ENCODE results near the gene TRIM67.
"Not testable (repeated sequence)": the region's sequence is repeated elsewhere in the genome, so short reads cannot be mapped to it uniquely, and the experiment has no call there.

Gene TRIM67

GRCh38 chr1:231153726-231154125 is 8.1 kb upstream of the TRIM67 start:
- in situ Hi-C loops (cut with MboI; ENCODE audit: low pct_unique_long_range_greater_than_20kb, low sequenced_read_pairs), result no loop called here
- DNase-seq, result no peak

- DNase-seq, result no peak
- in situ Hi-C loops (cut with MboI; ENCODE audit: low pct_unique_long_range_greater_than_20kb, low sequenced_read_pairs), result no loop called here
Observed at GRCh38 chr1:231155808-231156207, 6.0 kb upstream of the TRIM67 start.

- no peak for DNase-seq
- in situ Hi-C loops (cut with MboI; ENCODE audit: low pct_unique_long_range_greater_than_20kb, low sequenced_read_pairs), result no loop called here
Observed at GRCh38 chr1:231157311-231157710, 4.5 kb upstream of the TRIM67 start.

GRCh38 chr1:231158141-231158540 is 3.7 kb upstream of the TRIM67 start:
- in situ Hi-C loops (cut with MboI; ENCODE audit: low pct_unique_long_range_greater_than_20kb, low sequenced_read_pairs); DNase-seq: not testable (repeated sequence)

GRCh38 chr1:231159202-231159962 is 2.5 kb upstream of the TRIM67 start:
- DNase-seq, result no peak
- in situ Hi-C loops (cut with MboI; ENCODE audit: low pct_unique_long_range_greater_than_20kb, low sequenced_read_pairs), result no loop called here

- peak; percentile 8 for DNase-seq
- in situ Hi-C loops (cut with MboI; ENCODE audit: low pct_unique_long_range_greater_than_20kb, low sequenced_read_pairs), result no loop called here
Observed at GRCh38 chr1:231159963-231160761, 1.7 kb upstream of the TRIM67 start.

- DNase-seq, result no peak
- in situ Hi-C loops (cut with MboI; ENCODE audit: low pct_unique_long_range_greater_than_20kb, low sequenced_read_pairs), result no loop called here
Observed at GRCh38 chr1:231160895-231161666, 777 bp upstream of the TRIM67 start.

GRCh38 chr1:231162297-231162969 is 575 bp downstream of the TRIM67 start:
- peak; percentile 51 for DNase-seq
- in situ Hi-C loops (cut with MboI; ENCODE audit: low pct_unique_long_range_greater_than_20kb, low sequenced_read_pairs), result no loop called here

- in situ Hi-C loops (cut with MboI; ENCODE audit: low pct_unique_long_range_greater_than_20kb, low sequenced_read_pairs), result no loop called here
- no peak for DNase-seq
Observed at GRCh38 chr1:231162970-231163829, 1.3 kb downstream of the TRIM67 start.

- in situ Hi-C loops (cut with MboI; ENCODE audit: low pct_unique_long_range_greater_than_20kb, low sequenced_read_pairs), result no loop called here
- no peak for DNase-seq
Observed at GRCh38 chr1:231163830-231164427, 2.1 kb downstream of the TRIM67 start.

- in situ Hi-C loops (cut with MboI; ENCODE audit: low pct_unique_long_range_greater_than_20kb, low sequenced_read_pairs), result no loop called here
- no peak for DNase-seq
Observed at GRCh38 chr1:231165371-231165770, 3.5 kb downstream of the TRIM67 start.

GRCh38 chr1:231166398-231166797 is 4.5 kb downstream of the TRIM67 start:
- in situ Hi-C loops (cut with MboI; ENCODE audit: low pct_unique_long_range_greater_than_20kb, low sequenced_read_pairs), result no loop called here
- no peak for DNase-seq

GRCh38 chr1:231170875-231171274 is 9.0 kb downstream of the TRIM67 start:
- in situ Hi-C loops (cut with MboI; ENCODE audit: low pct_unique_long_range_greater_than_20kb, low sequenced_read_pairs), result no loop called here
- DNase-seq, result no peak

- no peak for DNase-seq
- in situ Hi-C loops (cut with MboI; ENCODE audit: low pct_unique_long_range_greater_than_20kb, low sequenced_read_pairs), result no loop called here
Observed at GRCh38 chr1:231171623-231172197, 9.9 kb downstream of the TRIM67 start.

GRCh38 chr1:231172411-231172810 is 10.6 kb downstream of the TRIM67 start:
- no peak for DNase-seq
- in situ Hi-C loops (cut with MboI; ENCODE audit: low pct_unique_long_range_greater_than_20kb, low sequenced_read_pairs), result no loop called here

GRCh38 chr1:231176421-231176820 is 14.6 kb downstream of the TRIM67 start:
- in situ Hi-C loops (cut with MboI; ENCODE audit: low pct_unique_long_range_greater_than_20kb, low sequenced_read_pairs), result no loop called here
- DNase-seq, result no peak

- no peak for DNase-seq
- in situ Hi-C loops (cut with MboI; ENCODE audit: low pct_unique_long_range_greater_than_20kb, low sequenced_read_pairs), result no loop called here
Observed at GRCh38 chr1:231177226-231177625, 15.4 kb downstream of the TRIM67 start.

- in situ Hi-C loops (cut with MboI; ENCODE audit: low pct_unique_long_range_greater_than_20kb, low sequenced_read_pairs), result no loop called here
- DNase-seq, result no peak
Observed at GRCh38 chr1:231177936-231178335, 16.1 kb downstream of the TRIM67 start.

Data from KBM-7 (cell line).